ENCODE data around the gene HPSE.
"Not testable (repeated sequence)": the region's sequence is repeated elsewhere in the genome, so short reads cannot be mapped to it uniquely, and the experiment has no call there.

The HPSE gene

DNA sequence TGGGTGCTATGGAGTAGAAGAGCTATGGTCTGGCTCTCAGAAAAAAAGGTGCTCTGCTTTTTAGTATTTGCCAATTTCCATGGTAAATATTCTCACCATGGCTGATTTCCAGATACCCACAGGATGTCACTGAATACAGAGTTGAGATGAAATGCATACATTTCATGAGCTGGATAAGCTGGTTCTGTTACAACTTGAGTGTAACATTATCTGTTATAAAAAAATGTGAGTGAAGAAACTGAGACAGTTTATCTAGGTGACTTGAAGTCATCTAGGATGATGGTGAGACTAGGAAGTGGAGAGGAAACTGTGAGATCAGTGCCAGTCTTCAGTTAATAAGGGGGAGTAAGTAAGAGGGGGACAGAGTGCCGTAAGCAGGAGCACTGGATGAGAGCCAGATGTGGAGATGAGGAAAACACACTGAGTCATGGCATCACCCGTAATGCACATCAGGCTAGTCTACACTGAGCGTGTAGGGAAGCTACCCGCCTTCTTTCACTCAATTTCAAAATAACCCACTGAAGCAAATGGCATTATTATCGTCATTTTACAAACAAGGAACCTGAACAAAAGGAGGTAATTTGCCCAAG lies 5.0 kb downstream of the HPSE start:
- DNase-seq: no peak

DNA sequence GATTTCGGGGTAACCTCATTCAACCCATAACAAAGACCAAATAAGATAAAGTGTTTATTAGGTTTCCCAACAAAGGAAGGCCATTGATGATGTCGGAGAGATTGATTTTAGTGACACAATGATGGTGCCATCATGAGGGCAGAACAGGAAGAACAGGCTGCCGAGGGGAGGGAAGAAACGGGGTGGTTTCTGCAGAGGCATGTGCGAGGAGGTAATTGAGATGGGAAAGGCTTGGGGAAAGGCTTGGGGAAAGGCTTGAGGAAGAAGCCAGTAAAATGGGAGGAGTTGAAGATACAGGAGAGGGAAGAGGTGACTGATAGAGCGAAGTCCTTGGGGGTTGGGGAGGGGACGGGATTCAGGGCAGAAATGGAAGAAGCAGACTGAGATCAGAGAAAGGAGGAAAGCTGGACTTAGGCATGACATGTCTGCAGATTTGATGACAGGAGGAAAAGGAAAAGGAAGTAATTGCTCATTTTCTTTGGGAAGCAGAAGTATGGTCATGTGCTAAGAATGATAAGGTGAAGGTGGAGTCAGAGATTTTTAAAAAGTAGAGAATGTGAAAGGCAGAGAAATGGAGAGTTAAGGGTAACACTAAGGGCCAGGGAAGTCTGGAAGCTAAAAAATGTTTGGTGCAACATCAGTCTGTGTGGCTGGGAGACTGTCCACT lies 6.0 kb downstream of the HPSE start:
- no peak for DNase-seq

DNA sequence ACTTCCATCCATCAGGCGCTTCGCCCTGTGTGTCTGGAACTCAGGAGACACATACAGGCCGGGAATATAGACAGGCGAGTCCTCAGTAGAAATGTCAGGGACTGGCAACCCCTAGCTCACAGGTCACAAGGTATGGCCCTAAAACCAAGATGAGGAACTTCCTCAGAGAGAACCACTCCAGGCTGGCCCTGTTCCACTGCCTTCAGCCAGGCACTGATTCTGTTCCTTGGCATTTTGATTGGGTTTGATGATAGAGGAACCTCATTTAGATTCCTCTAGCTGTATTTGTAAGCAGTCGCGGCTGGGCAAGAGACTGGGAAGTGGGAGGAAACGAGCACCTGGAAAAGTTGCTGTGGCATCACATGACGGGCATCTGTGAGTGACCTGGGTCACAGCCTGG lies 8.1 kb downstream of the HPSE start:
- no peak for DNase-seq

DNA sequence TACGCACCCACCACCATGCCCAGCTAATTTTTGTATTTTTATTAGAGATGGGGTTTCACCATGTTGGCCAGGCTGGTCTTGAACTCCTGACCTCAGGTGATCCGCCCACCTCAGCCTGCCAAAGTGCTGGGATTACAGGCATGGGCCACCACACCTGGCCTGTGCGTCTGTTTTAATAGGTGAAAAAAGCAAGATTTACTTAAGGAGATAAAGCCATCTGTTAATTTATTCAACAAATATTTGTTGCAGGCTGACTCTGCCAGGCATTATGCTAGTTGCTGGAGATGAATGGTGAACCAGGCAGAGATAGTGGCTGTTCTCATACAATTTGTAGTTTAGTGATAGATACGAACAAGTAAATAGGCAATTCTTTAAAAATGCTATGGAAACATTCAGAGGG lies 9.3 kb downstream of the HPSE start:
- DNase-seq: not testable (repeated sequence)

DNA sequence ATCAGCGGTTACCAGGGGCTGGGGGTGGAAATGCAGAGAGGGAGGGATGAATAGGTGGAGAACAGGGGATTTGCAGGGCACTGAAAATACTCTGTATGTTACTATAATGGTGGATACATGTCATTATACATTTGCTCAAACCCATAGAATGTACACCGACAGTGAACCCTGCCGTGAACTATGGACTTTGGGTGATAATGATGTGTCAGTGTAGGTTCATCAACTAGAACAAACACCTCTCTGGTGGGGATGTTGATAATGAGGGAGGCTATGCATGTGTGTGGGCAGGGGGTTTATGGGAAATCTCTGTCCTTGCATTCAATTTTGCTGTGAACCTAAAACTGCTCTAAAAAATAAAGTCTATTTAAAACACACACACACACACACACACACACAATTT lies 11.5 kb downstream of the HPSE start:
- DNase-seq: no peak

DNA sequence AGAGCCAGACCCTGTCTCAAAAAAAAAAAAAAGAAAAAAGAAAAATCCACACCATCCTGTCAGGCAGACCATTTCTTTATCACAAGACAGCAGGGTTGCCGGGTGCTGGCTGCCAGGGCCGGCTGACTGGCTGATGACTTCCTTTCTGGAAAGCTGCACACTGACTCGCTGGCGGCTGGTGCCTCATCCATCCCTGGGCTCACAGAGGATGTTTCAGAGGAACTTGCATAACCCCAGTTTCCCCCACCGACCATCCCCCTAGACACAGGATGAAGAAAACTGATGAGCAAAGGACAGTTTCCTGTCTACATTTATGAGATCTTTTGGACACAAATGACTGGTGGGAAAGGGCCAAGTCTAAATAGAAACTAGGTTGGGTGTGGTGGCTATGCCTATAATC lies 14.1 kb downstream of the HPSE start:
- DNase-seq: no peak

DNA sequence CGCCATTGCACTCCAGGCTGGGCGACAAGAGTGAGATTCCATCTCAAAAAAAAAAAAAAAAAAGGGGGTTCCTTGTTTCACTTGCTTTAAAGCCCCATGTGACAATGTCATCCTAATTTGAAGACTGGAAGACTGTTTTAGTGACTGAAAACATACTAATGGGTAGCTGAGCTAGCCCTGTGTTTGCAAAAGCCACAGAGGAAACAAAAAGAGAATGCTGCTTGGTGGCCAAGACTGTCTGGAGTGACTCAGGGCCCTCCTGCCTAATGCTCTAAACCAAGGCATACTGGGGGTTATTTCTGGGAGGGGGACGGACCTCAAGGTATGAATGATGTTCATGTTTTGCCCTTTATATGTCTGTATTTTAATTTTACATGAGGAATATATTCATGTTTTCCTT lies 16.0 kb downstream of the HPSE start:
- DNase-seq: no peak

DNA sequence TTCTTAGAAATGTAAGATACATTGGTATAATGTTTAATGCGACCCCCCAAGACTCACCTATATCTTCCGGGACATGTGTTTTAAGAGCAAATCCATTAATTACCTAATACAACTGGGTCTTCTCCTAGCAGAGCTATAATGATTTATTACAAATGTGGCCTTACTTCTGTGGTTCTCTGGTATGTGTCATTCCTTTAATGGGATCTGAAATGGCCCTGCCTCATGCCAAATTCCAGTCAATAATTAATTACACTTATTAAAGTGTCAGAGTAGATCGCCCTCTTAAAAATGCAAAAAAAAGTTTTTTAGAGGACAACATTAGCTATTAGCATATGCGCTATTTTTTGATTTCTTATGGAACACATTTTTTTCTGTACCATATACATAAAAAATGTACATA lies 17.0 kb downstream of the HPSE start:
- no peak for DNase-seq

DNA sequence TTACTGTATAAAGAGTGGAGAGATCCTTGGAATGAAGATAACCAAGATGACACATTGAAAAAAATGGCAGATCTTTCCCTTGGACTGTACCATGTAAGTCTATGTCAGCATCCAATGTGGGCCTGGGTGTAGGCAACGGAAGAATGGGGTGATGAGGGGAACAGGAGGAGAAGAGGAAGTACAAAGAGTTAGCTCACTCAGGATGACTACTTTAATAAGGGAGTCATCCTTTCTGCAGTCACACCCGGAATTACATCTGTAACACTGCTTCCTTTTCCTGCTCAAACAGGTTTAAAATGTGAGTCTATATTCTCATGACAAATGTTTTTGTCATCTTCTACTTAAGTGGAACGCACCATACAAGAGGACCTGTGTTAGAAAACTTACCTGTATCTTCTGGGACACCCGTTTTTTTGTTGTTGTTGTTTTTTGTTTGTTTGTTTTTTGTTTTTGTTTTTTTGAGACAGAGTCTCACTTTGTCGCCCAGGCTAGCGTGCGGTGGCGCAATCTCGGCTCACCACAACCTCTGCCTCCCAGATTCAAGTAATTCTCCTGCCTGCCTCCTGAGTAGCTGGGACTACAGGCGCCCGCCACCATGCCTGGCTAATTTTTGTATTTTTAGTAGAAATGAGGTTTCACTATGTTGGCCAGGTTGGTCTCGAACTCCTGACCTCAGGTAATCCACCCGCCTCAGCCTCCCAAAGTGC lies 18.0 kb downstream of the HPSE start:
- no peak for DNase-seq

DNA sequence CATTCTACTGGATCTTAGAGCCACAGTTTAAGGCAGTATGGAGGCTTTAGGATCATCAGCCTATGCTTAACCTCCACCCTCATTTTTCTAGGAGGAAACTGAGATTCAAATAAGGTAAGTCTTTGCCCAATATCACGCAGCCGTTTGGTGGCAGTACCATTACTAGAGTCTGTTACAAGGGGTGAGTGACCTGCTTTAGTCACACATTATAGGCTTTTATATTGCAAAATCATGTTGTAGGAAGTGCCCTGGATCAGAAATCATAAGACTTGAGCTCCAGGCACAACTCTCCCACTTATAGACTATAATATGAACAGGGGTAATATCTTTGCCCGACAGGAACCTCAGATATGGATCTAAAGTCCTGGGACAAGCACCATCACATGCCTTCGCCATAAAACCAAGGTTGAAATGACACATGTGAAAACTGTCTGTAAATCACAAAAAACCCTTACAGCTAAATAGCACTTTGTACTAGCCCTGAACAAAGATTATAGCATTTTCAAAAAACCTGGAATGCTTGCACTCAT lies 19.2 kb downstream of the HPSE start:
- DNase-seq: no peak

DNA sequence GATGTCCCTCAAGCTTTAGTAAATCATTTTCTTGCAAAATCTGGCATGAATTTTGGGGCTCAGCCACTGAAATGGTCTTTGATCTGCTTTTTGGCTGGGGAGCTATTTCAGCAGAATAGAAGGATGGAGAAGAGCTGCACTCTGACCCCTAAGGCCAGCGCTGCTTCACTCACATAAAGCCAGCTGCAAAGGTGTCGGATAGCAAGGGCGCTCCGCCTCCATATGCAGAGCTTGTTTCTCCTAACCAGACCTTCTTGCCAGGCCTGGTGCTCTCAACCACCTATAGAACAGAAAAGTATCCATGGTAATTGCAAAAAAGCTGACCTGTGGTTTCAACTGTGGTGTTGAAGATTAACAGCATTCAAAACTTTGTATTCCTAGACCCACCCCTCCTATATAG lies 26.0 kb downstream of the HPSE start:
- no peak for DNase-seq

DNA sequence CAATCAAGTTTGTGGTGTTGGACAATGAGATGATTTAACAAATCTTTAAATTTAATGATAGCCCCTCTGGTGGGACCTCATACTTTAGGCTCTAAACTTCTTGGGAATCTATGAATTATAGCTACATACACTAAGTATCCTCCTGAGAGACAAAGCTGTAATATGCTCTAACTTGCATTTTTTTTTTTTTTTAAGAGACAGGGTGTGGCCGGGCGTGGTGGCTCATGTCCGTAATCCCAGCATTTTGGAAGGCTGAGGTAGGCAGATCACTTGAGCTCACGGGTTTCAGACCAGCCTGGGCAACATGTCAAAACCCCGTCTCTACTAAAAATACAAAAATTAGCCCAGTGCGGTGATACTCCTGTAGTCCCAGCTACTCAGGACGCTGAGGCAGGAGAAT lies 26.7 kb downstream of the HPSE start:
- no peak for DNase-seq

DNA sequence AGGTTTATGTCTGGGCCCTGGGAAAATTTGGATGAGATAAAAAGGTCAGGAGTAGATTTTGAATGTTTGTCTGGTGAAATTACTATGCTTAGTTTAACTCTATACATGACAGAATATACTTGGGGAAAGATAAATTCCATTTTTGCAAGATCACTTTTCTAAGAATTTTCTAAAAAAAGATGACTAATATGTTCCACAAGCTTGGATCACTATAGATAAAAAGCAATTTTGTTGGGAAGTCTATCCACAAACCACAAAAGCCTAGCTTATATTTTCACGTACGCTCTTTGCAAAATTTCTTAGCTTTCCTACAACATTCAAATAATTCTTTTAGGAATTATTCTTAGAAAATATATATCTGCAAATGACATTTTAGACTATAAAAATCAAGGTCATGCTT lies 29.5 kb downstream of the HPSE start:
- DNase-seq: no peak

DNA sequence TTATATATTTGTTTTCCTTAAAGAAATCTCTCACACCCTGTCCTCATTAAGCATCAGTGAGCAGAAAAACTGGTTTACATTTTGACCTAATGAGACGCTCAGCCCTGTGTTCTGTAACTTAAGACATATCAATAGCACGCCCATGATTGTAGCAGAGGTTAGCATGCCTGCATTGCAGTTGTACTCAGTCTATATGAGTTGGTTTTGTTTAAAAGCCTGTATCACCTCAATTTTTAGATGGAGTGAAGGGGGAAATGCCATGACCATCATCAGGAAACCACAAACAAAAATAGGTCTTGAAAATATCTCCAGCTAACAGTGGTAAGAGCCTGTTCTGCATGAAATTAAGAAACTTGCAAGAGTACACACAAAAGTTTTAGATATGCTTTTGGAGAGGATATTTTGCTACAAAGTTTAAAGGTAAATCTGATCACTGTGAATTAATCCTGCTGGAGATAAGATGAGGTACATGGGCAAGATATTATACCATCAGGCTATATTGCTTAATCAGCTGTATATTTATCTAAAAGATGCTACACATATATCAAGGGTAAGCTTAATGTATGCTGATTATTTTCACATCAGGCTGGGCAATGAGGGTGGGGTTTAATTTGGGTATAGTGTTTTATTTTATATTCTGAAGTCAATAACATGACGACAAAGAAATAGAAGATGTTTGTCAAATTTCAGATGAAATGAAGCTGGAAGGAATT lies 36.9 kb downstream of the HPSE start:
- DNase-seq: no peak

DNA sequence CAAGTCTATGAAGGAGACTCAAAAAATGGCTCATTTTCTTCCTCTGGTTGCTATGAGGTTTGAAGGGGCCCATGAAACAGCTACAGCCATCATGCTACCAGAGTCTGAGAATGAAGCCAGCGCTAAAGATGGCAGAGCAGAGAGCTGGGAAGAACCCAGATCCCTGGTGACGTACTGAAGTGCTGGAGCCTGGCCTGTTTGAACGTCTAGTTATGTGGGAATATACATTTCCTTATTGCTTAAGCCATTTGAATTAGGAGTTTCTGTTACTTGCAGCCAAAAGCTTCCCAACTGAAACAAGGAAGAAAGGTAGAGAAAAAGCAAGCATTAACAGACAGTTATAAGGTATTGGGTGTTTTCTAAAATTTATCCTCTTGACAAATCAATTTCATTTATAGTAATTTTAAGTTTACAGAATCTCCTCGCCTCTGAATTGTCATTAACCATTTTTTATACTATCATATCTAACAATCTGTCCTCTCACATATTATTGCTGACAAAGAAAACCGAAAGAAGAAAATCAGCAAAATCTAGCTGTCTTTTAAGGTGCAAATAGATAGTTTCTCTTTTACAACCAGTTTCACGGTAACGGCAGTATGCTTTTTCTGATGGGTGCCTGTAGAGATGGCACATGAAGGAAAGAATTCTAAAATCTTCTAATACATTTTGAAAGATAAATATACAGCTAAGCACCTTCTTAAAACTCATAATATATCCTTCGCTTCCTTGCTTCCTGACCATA lies 41.2 kb downstream of the HPSE start:
- DNase-seq: no peak

DNA sequence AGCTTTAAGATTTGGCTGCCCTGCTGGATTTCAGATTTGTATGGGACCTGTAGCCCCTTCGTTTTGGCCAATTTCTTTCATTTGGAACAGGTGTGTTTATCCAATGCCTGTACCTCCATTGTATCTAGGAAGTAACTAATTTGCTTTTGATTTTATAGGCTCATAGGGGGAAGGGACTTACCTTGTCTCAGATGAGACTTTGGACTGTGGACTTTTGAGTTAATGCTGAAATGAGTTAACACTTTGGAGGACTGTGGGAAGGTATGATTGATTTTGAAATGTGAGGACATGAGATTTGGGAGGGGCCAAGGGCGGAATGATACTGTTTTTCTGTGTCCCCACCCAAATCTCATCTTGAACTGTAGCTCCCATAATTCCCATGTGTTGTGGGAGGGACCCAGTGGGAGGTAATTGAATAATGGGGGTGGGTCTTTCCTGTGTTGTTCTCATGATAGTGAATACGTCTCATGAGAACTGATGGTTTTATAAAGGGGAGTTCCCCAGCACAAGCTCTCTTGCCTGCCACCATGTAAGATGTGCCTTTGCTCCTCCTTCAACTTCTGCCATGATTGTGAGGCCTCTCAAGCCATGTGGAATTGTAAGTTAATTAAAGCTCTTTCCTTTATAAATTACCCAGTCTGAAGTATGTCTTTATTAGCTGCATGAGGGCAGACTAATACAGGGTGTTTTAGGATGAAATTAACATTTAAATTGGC lies 44.4 kb downstream of the HPSE start:
- not testable (repeated sequence) for DNase-seq

DNA sequence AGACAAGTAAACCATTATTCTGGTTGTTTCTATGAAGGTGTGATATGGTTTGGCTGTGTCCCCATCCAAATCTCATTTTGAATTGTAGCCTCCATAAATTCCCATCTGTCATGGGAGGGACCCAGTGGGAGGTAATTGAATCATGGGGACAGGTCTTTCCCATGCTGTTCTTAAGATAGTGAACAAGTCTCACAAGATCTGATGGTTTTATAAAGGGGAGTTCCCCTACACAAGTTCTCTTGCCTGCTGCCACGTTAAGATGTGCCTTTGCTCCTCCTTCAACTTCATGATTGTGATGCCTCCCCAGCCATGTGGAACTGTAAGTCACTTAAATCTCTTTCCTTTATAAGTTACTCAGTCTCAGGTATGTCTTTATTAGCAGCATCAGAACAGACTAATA lies 46.3 kb downstream of the HPSE start:
- not testable (repeated sequence) for DNase-seq

DNA sequence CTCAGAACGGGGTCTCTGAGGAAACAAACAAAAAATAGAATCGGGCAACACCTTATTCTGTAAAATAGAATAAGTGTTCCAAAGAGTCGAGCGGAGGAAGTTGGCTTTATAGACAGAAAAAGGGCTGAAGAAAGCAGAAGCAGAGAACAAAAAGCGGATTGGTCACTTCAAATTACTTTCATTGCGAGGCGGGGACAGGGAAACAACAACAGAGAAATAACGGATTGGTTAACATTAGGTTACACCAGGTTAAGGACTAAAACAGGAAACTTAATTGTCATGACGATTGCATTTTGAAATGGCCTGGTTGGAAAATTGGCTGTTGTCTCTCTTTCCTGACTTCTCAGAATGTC lies 49.6 kb downstream of the HPSE start:
- no peak for DNase-seq

DNA sequence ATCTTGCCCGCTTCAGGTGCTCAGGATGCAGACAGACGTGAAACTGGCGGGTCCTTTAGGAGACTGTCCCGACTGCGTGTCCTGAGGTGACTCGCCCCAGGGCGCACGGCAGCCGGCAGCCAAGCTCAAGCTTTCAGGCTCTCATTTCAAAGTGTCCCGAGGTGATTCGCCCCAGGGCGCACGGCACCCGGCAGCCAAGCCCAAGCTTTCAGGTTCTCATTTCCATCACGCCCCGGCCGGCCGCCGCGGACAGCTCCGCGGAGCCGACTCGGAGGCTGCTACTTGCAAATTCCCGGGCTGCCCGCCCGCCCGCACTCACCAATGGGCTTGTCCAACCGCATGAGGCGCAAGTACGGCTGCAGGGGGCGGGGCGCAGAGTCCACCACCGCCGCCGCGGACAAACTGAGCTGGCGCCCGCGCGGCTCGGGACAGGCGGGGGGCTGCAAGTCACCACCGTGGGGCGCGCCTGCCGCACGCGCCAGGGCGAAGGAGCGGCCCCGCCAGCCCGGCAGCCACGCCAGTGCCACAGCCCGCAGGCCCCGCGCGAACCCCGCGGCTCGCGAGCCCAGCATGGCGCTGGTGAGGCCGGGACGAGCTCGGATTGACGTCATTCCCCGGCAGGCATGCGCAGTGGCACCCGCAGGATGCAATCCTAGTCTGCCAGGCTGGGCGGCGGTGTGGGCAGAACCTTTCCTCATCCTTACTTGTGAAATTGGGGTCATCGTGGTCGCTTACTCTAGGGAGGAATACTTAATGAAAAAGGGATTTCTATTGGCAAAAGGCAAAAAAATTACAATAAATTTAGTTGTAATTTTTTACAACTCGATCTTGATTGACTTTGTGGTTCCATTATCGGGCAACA lies 50.2 kb downstream of the HPSE start, which contains the start of gene COQ2:
COQ2 (minus strand) TSS at position 606 of the 862 bp plus-strand sequence; CDS start at position 572, 34 bp downstream.
- DNase-seq: peak; percentile 90

DNA sequence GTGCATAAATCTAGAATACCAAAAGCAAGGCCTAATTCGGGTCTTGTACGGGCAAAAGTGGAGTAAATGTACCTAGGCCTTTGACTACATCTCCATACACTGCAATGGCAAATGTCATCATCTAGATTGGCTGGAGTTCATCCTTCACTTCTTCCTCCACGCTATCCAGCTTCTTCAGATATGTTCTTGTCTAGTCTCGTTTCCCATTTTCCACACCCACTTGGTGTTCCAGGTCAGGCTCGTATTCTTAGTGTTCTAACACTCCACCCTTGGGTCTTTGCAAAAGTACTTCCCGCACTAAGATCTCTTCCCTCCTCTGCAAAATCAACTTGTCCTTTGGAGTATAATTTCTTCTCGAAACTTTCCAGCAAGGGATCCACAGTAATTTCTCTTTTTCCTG lies 51.5 kb downstream of the HPSE start:
- no peak for DNase-seq

DNA sequence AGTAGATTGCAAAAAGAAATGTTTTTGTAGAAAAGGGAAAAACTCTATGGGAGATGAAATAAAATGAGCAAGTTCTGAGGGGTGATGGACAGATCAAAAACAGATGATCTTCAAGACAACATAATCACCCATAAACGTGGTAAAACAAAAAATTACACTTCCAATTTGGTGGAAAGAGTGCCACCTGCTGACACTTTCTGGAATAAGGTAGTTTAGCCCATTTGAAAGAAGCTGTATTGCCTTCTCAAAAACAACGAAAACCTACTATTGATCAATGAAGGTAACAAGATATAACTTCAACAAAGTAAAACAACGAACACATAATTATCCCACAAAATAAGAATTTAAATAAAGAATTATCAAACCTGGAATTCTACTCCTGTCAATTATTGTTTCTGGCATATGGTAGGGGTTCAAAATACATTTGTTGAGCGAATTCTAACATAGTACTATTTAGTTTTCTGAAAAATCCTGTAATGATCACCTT lies 52.6 kb downstream of the HPSE start:
- DNase-seq: peak; percentile 49

Measured in amniotic stem cell (primary cell).